Urinary bladder (tissue), 4 donors: ENCODE results near the gene SUGCT. TPM values are rescaled to one million over a fixed set of nuclear protein-coding genes. Genes with fewer than 3 reads are reported as not detected.
"Not testable (repeated sequence)": the region's sequence is repeated elsewhere in the genome, so short reads cannot be mapped to it uniquely, and the experiment has no call there.

Experiments
- DNase-seq: peaks from one replicate; pipeline ENCODE4 v3.0.0-alpha.2; 2015; ENCODE audit errors: extremely low spot score
- H3K27ac ChIP-seq: one replicate; pipeline ENCODE4 v1.5.1; 2013; ENCODE audit warnings: low read depth, mild to moderate bottlenecking, moderate library complexity
- H3K36me3 ChIP-seq: one replicate; pipeline ENCODE4 v1.6.1; 2013; ENCODE audit warnings: mild to moderate bottlenecking, moderate library complexity; ENCODE audit not compliant: insufficient read depth
- H3K4me1 ChIP-seq: one replicate; pipeline ENCODE4 v1.6.1; 2013; ENCODE audit warnings: mild to moderate bottlenecking, moderate library complexity; ENCODE audit not compliant: insufficient read depth
- H3K4me3 ChIP-seq: one replicate; pipeline ENCODE4 v1.5.1; 2013; ENCODE audit warnings: low read depth, low read length
- WGBS: extraction: QIAGEN DNeasy Blood & Tissue Kit; methylation state at CpG from one replicate; pipeline ENCODE4 v1.1.7; 2013; 5-methylcytosine and 5-hydroxymethylcytosine counted together
- polyA plus RNA-seq: library from polyadenylated mRNA; stranded (reverse); fragments of 200-250 nt; gene quantifications from one replicate; pipeline ENCODE4 v1.2.3, GENCODE V29; 2013
- total RNA-seq: library from RNA; depleted of rRNA; stranded (reverse); fragments of >200 nt; gene quantifications from one replicate; pipeline ENCODE4 v1.2.3, GENCODE V29; 2014
- donor health status: healthy with polysubstance abuse.
- donor health status: healthy.

The SUGCT gene
- total and polyA plus RNA-seq, 2 donors: 3.3 to 8.3 TPM

DNA sequence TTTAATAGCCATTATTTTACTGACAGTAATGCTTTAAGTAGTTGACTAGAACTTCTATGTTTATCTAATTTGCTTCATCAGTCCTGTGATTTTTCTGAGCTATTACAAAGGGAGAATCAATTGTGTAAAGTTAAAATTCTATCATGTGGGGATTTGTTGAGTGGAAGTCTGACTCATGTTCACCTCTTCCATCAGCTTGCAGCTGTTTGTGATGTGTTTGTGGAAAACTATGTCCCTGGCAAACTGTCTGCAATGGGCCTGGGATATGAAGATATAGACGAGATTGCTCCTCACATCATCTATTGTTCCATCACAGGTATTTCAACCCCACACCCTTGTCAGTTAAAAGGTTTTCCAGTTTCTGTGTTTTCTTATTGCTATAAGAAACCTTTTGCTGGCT lies 59.9 kb downstream of the SUGCT start:
- H3K4me1 ChIP-seq: no peaks in the 10 kb centered on the region
- WGBS: 41% methylated on average over 1 of the region's 1 CpG
- H3K27ac ChIP-seq: no peak overlapping the region
- DNase-seq: no peak
- no peaks in the 10 kb centered on the region for H3K36me3 ChIP-seq
- H3K4me3 ChIP-seq: no peak overlapping the region

DNA sequence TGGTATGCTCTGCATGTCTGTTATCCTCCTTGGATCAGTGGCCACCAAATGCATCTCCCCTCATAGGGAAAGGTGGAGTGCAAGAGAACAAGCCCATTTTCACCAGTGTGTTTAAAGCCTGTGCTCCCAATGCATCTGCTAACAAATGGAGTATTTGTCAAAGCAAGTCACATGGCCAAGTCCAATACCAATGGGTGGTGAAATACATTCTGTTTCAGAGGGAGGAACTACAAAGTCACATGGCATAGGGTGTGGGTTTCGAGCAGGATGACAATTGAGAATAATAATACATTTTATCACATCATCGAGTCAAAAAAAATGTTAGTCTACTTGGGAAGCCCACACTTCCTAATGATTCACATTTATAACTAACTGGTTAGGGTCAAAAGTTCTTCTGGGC lies 62.7 kb downstream of the SUGCT start:
- DNase-seq: no peak
- Histone ChIP-seq H3K27ac (no peak overlapping the region), H3K4me1 (no peaks in the 10 kb centered on the region), H3K36me3 (no peaks in the 10 kb centered on the region), H3K4me3 (no peak overlapping the region)
- WGBS: 90% methylated on average over 2 of the region's 2 CpGs

DNA sequence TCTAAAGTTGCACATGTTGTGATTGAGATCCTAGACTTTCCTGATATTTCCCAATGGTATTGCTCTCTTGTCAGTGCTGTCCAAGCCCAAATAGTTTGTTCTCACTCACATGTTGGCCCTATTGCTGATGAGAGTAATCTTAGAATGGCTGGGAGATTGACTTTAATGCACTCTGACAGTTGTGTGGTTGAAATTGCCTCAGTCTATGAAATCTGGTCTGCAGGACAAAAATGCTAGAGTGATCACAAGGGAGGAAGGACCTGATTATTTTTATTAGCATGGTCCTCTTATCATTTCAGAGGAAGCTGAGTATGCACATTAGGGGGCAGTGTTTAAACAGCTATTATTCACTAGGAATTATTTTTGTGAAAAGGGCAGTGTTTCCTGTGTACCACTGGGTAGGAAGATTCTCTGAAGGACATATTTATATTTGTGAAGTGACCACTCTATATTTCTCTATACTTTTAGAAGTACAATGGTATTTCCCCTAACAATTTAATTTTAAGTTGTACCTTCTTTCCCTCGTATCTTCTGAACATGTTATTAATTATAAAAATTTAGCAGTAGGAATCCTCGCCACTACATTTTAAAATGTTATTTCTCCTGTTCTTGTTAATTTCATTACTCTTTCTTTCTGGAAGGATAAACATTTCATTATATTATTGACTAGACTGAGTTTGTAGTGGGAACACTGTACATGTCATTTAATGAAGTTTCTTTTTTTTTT lies 64.4 kb downstream of the SUGCT start:
- Histone ChIP-seq H3K4me1 (no peaks in the 10 kb centered on the region), H3K4me3 (no peak overlapping the region), H3K36me3 (no peaks in the 10 kb centered on the region), H3K27ac (no peak overlapping the region)
- DNase-seq: no peak
- 44% methylated on average over 2 of the region's 2 CpGs for WGBS

DNA sequence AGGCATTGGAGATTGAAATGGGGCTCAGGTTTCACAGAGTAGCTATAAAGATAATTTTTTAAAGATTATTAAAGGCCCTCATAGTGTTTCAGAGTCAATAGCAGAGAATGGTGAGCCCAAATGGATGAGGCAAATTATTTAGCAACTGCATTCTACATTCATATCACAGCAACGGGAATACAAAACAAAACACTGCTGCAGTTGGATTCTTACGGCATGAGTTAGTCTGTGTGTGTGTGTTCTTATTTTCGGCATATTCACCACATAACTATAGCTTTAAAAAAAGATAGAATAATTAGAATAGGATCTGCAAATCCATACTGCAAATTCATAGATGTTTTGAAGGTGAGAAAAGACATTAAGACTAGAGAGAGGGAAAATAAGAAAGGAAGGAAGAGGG lies 66.0 kb downstream of the SUGCT start:
- Histone ChIP-seq H3K4me3 (no peak overlapping the region), H3K4me1 (no peaks in the 10 kb centered on the region), H3K27ac (no peak overlapping the region), H3K36me3 (no peaks in the 10 kb centered on the region)
- 40% methylated on average over 3 of the region's 3 CpGs for WGBS
- no peak for DNase-seq

DNA sequence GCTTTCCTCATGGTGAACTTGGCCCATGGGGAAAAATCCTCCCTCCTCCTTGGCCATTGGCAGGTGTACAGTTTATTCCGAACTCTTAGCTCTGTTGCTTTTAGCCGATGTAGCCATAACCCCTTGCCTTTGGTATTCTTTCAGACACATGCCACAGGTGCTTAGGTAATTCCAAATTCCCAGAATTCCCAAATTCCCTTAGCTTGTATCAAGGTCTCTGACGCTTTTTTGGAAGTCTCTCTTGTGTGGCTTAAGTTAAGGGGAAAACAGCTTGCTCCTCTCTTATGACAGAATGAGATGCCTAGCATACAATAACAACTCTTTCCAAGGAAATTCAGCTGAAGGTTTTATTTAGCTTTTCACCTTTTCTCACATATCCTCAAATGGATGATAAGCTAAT lies 68.0 kb downstream of the SUGCT start:
- H3K27ac ChIP-seq: no peak overlapping the region
- no peaks in the 10 kb centered on the region for H3K36me3 ChIP-seq
- 38% methylated on average over 3 of the region's 3 CpGs for WGBS
- H3K4me3 ChIP-seq: no peak overlapping the region
- no peak for DNase-seq
- no peaks in the 10 kb centered on the region for H3K4me1 ChIP-seq

DNA sequence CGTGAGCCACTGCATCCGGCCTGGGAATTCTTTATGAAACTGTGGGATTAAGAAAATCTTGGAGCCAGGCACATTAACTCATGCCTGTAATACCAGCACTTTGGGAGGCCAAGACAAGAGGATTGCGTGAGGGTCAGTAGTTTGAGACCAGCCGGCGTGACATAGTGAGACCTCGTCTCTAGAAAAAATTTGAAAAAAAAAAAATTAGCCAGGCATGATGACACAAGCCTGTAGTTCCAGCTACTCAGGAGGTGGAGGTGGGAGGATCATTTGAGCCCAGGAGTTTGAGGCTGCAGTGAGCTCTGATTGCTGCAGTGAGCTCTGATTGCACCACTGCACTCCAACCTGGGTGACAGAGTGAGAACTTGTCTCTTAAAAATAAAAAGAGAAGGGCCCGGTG lies 69.8 kb downstream of the SUGCT start:
- DNase-seq: no peak
- H3K27ac ChIP-seq: no peak overlapping the region
- WGBS: 91% methylated on average over 7 of the region's 7 CpGs

DNA sequence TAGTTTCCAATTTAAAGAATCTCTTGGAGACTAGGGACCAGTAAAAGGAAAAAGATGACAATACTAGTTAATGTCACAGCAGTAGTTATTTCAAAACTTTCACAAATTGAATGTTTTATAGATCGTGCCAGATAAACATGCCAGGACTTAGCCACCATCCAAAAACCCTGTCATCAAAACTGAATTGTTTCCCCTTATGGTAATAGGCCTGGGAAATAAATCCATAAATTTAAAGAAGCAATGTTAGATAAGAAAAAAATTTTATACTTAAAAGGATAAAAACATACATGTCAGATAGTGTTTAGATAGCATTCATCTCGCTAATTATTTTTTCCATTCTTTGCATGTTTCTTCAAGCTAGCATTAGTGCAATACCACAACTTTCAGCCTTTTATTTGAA lies 71.2 kb downstream of the SUGCT start:
- WGBS: 62% methylated on average over 2 of the region's 2 CpGs

More for the DNA sequence above, 69.8 kb downstream of the SUGCT start:
- Histone ChIP-seq H3K4me1 (no peaks in the 10 kb centered on the region), H3K36me3 (no peaks in the 10 kb centered on the region), H3K4me3 (no peak overlapping the region)

DNA sequence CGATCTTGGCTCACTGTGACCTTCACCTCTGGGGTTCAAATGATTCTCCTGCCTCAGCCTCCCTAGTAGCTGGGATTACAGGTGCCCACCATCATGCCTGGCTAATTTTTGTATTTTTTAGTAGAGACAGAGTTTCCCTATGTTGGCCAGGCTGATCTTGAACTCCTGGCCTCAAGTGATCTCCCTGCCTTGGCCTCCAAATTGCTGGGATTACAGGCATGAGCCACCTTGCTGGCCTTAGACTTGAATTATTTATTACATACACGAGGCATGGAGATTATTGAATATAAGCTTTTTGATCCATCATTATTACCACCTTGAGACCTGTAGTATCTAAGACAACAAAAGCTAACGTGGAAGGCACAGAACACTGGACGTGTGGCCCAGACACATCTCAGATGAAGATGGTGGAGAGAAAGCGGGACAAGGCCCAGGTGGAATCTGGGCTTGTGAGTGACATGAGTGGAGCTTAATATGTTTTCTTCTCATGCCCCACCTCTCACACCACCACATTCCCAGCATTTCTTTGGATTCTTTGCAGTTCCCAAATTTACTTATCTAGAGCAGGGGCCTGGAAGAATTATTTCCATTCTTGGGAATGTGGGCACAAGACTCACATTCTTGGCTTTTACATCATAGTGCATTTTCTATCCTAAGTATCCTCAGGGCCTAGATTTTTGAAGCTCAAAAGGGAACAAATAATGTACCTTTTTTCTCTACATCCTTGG lies 76.6 kb downstream of the SUGCT start:
- DNase-seq: no peak
- Histone ChIP-seq H3K27ac (no peak overlapping the region), H3K4me1 (no peaks in the 10 kb centered on the region), H3K36me3 (no peaks in the 10 kb centered on the region), H3K4me3 (no peak overlapping the region)
- 81% methylated on average over 5 of the region's 5 CpGs for WGBS

More for the DNA sequence above, 71.2 kb downstream of the SUGCT start:
- no peak for DNase-seq
- H3K4me1 ChIP-seq: no peaks in the 10 kb centered on the region
- H3K27ac ChIP-seq: no peak overlapping the region
- no peaks in the 10 kb centered on the region for H3K36me3 ChIP-seq
- H3K4me3 ChIP-seq: no peak overlapping the region

DNA sequence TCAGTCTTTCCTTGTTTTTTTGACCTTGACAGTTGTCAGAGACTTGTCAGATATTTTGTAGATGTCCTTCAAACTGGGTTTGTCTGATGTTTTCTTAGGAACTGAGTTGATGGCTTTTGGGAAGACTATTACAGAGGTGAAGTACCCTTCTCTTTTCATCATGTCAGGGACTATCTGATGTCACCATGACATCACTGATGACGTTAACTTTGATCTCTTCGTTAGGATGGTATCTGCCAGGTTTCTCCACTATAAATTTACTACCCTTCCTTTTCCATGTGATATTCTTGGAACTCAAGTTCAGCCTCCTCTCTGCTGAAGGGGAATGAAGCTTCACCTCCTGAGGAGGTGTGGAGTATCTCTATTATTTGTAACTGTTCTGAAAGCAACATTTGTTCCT lies 78.5 kb downstream of the SUGCT start:
- WGBS: 77% methylated on average over 2 of the region's 2 CpGs
- Histone ChIP-seq H3K4me1 (no peaks in the 10 kb centered on the region), H3K36me3 (no peaks in the 10 kb centered on the region), H3K27ac (no peak overlapping the region), H3K4me3 (no peak overlapping the region)
- DNase-seq: no peak

DNA sequence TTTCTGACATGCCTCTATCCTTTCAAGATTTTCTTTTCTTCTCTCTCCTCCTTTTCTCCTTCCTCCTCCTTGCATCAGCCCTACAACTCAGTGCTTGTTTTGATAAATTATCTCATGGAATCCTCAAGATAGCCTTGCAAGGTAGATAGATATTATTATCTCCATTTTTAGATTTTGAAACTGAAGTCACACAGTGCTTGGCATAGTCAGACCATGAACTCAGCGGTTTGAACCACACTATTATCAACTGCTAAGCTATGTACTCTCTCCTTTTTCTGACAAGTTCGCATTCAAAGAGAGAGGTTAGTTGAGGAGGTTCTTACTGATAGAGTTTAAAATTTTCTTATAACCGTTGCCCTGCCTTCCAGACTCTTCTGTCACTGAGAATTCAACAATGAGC lies 79.1 kb downstream of the SUGCT start:
- no peak for DNase-seq
- no peak overlapping the region for H3K4me3 ChIP-seq
- H3K4me1 ChIP-seq: no peaks in the 10 kb centered on the region
- H3K27ac ChIP-seq: no peak overlapping the region
- WGBS: 65% methylated on average over 3 of the region's 3 CpGs
- H3K36me3 ChIP-seq: no peaks in the 10 kb centered on the region

DNA sequence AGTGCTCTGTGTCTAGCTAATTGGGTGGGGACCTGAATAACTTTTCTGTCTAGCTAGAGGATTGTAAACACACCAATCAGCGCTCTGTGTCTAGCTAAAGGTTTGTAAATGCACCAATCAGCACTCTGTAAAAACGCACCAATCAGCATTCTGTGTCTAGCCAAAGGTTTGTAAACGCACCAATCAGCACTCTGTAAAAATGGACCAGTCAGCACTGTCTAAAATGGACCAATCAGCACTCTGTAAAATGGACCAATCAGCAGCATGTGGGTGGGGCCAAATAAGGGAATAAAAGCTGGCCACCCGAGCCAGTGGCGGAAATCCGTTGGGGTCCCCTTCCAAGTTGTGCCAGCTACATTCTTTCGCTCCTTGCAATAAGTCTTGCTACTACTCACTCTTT lies 83.8 kb downstream of the SUGCT start:
- not testable (repeated sequence) for DNase-seq, H3K36me3 ChIP-seq
- 96% methylated on average over 7 of the region's 7 CpGs for WGBS

DNA sequence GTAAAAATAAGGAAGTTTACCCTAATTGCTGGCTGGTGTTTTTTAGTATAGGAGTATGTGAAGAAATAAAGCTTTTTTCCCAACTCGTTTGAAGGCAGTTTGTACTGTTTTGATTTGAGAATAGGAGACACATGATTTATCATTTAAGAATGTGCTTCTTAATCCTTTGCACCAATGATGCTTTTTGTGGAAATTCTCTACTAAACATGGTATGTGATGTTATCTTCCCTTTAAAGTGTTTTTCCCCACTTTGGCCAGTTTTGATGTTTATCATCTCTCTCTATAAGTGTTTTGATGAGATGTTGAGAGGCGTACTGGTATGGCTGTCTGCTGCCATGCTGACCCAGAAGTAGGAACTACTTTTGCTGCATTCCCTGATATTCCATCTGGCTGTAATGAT lies 85.1 kb downstream of the SUGCT start:
- H3K27ac ChIP-seq: no peak overlapping the region
- DNase-seq: no peak
- WGBS: 39% methylated on average over 2 of the region's 2 CpGs
- no peak overlapping the region for H3K4me3 ChIP-seq
- no peaks in the 10 kb centered on the region for H3K4me1 ChIP-seq
- H3K36me3 ChIP-seq: no peaks in the 10 kb centered on the region

More for the DNA sequence above, 83.8 kb downstream of the SUGCT start:
- H3K4me1 ChIP-seq, H3K4me3 ChIP-seq, H3K27ac ChIP-seq: not testable (repeated sequence)

DNA sequence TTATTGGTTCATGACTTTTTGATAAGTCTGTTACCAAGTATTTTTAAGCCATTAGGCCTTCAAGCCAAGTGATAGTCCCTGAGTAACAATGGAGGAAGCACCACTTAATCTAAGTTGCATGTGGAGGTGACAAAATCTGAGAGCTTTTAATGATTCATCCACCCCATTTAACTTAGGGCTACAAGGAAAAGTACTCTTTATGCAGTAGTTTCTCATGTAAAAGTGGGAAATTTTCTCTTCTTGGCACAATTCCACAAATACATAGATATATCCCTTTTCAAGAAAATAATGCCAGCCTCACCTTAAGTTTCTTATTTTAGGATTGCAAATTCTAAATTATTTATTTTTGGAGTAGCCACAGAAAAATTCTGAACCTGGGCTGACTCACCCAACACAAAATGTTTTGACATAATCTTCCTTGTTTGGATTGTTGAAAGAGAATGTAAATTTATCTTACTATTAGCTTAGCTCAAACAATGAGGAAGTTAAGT lies 85.7 kb downstream of the SUGCT start:
- Histone ChIP-seq H3K27ac (no peak overlapping the region), H3K4me3 (no peak overlapping the region), H3K4me1 (no peaks in the 10 kb centered on the region), H3K36me3 (no peaks in the 10 kb centered on the region)
- no peak for DNase-seq

DNA sequence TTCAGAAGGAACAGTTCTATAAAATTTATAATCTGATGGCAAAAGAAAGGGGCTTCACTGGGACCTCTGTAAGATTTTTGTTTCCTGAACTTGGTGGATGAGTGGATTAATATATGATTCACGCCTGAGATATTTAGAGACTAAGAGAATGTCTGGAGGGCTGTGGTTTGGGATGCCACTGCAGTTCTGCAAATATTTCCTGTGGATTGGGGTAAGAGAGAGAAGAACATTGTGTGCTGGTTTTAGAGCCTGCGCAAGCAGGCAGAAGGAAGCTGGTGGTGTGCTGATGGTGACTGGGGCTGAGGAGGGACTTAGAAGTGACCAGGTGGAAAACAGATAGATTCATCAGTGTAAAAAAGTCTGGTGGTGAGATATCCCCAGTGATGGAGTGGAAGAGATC lies 87.0 kb downstream of the SUGCT start:
- H3K4me1 ChIP-seq: no peaks in the 10 kb centered on the region
- 79% methylated on average over 2 of the region's 2 CpGs for WGBS
- DNase-seq: no peak
- H3K27ac ChIP-seq: no peak overlapping the region
- no peaks in the 10 kb centered on the region for H3K36me3 ChIP-seq
- no peak overlapping the region for H3K4me3 ChIP-seq
